ENCODE data around the gene STXBP5. TPM values are rescaled to one million over a fixed set of nuclear protein-coding genes. Genes with fewer than 3 reads are reported as not detected.

Gene STXBP5
- total RNA-seq, 2 donors from 2014 or later, result 13.0 to 20.2 TPM

DNA sequence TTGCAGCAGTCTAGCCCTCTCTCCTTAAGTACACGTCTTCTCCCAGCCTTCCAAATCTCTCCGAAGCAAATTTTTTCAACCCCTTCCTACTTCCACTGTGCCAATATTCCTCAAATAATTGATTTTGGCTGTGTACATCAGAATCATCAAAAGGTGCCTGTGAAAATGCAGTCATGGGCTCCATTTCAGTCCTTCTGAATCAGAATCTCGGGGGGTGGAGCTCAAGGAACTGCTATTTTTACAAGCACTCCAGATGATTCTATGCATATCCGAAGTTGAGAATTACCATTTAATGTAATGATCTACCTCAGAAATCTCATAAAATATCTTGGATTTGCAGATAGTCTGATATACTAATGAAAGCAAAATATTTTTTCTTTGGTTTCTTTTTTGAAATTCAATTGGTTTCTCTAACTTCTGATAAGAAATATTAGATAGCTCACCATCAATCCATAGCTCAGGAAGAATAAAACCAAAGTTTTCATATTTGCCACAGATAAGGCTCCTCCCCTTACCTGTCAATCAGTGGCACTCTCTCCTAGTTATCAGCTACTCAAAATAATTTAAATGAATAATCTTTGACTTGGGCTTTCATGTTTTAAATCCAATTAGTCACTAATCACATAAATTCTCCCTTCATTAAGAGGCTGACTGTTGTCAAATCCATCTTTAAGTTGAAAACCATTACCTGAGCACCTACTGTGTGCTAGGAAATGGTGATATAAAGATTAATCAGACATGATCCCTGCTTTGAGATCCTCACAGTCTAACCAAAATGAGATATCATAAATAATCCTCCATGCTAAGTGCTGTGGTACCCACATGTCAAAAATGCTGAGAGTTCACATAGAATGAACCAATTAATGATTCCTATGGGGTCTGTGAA, 36.4 kb upstream of the STXBP5 start:
- no peaks in the 10 kb centered on the region for H3K27me3 Mint-ChIP-seq
- no peak for ATAC-seq (replicated peaks)
- no peaks in the 10 kb centered on the region for H3K36me3 Mint-ChIP-seq (ENCODE audit: low read depth)
- H3K9me3 Mint-ChIP-seq, result no peaks in the 10 kb centered on the region
- no peaks in the 10 kb centered on the region for H3K4me1 Mint-ChIP-seq
- no peak overlapping the region for H3K27ac Mint-ChIP-seq
- no peak overlapping the region for H3K4me3 Mint-ChIP-seq

DNA sequence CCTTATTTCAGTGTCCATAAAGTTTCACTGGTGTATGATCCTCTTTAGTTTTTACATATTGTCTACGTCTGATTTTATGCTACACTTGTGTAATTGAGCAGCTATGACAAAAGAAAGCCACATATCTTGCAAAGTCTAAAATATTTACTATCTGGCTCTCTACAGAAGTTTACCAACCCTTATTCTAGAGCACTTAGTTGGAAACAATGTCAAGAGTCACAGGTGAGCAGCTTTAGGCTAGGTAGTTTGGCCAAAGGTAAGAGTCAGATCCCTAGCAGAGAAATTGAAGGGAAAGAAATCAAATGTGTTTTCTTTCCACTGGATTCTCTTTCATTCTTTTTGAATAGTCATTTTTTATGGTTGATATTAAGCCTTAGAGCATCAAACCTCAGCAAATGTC, 34.7 kb upstream of the STXBP5 start:
- Mint-ChIP-seq H3K4me3 (no peak overlapping the region), H3K4me1 (no peaks in the 10 kb centered on the region), H3K36me3 (ENCODE audit: low read depth) (no peaks in the 10 kb centered on the region), H3K27ac (no peak overlapping the region), H3K9me3 (no peaks in the 10 kb centered on the region), H3K27me3 (no peaks in the 10 kb centered on the region)
- ATAC-seq (replicated peaks), result no peak

DNA sequence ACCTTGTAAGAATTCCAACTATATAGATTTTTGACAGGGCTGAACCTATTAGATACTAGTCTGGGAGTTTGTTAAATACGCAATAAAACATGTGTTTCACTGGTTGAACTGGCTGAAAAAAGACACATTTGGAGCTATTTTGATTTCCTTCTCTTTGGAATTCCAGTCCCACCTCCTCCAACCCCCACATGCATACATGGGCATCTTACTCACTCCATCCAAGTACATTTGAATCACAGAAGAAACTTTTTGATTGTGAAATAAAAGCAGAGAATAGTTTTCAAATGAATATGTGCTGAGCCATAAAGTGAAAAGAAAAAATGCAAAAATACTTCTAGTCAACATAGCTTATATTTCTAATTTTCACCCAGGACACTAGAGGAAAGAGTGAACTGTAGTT, 33.9 kb upstream of the STXBP5 start:
- no peak overlapping the region for H3K4me3 Mint-ChIP-seq

DNA sequence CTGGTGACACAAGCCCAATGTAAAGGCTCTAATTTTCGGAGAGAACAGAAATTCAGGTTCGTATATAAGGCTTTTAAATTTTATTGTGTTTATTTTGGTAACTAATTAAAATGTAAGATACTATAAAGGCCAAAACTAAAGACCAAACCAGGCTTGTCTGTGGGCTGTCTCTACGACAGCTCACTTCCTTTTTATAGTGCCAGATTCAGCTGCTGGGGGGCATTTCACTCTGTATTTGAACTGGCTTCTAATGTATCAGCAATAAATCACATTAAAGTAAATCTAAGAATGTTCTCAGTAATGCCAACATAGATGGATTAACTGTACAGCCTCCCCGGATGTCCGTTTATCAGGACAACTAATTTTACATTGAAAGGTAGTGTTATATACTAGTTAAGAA, 31.1 kb upstream of the STXBP5 start:
- H3K9me3 Mint-ChIP-seq, result no peaks in the 10 kb centered on the region
- H3K27me3 Mint-ChIP-seq, result no peaks in the 10 kb centered on the region
- H3K4me3 Mint-ChIP-seq, result no peak overlapping the region
- no peaks in the 10 kb centered on the region for H3K36me3 Mint-ChIP-seq (ENCODE audit: low read depth)
- ATAC-seq (replicated peaks), result no peak
- H3K4me1 Mint-ChIP-seq, result no peaks in the 10 kb centered on the region
- no peak overlapping the region for H3K27ac Mint-ChIP-seq

More for the DNA sequence above, 33.9 kb upstream of the STXBP5 start:
- H3K36me3 Mint-ChIP-seq (ENCODE audit: low read depth), result no peaks in the 10 kb centered on the region
- H3K27me3 Mint-ChIP-seq, result no peaks in the 10 kb centered on the region
- ATAC-seq (replicated peaks), result no peak
- no peaks in the 10 kb centered on the region for H3K4me1 Mint-ChIP-seq
- H3K27ac Mint-ChIP-seq, result no peak overlapping the region
- H3K9me3 Mint-ChIP-seq, result no peaks in the 10 kb centered on the region

DNA sequence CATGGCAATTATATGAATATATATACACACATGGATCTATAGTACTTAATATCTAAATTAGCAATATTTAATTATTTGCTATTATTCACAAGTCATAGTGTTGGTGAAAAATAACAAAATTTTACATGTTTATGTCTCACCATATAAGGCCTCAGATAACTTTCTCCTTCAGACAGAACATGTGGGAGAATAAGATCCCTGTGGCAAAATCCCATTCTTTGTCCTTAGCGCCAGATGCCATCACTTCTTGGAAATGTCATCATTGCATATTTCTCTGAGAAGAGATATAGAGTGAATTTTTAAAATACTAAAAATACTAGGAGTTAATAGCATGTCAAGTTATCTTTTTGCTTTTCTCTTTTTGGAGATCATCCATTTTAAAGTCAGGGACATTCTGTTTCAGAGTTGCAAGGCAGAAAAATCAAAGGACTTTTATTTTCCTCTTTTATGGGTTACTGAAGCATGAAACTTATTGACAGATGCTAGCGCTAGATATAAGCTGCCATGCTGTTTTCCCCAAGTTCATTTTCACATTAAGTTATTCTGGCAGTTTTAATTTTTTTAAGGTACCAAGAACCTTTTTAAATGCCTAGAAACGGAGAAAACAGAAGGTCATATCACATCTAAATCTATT, 30.4 kb upstream of the STXBP5 start:
- H3K4me3 Mint-ChIP-seq, result no peak overlapping the region
- H3K27me3 Mint-ChIP-seq, result no peaks in the 10 kb centered on the region
- no peak for ATAC-seq (replicated peaks)
- no peaks in the 10 kb centered on the region for H3K36me3 Mint-ChIP-seq (ENCODE audit: low read depth)
- no peak overlapping the region for H3K27ac Mint-ChIP-seq
- no peaks in the 10 kb centered on the region for H3K4me1 Mint-ChIP-seq
- H3K9me3 Mint-ChIP-seq, result no peaks in the 10 kb centered on the region

DNA sequence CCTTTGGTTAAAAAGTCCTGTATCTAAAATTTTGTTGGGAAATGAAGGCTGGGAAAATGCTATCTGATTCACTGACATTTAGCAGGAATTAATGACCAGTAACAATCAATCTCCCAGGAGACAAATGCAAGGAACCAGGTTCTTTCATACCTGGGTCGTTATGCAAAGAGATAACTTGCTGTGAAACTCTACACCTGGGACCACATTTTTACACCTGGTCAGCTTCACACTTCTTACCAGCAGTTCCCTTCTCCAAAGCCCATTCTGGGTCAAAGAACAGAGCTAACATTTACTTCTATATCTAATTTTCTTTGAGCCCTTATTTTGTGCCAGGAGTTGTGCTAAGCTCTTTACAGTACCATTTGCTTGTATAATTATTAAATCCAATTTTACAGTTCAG, 27.4 kb upstream of the STXBP5 start:
- ATAC-seq (replicated peaks), result no peak
- H3K27ac Mint-ChIP-seq, result no peak overlapping the region
- peaks cover 3% of the 10 kb centered on the region for H3K27me3 Mint-ChIP-seq
- no peaks in the 10 kb centered on the region for H3K36me3 Mint-ChIP-seq (ENCODE audit: low read depth)
- H3K4me3 Mint-ChIP-seq, result no peak overlapping the region
- no peaks in the 10 kb centered on the region for H3K9me3 Mint-ChIP-seq
- no peaks in the 10 kb centered on the region for H3K4me1 Mint-ChIP-seq

DNA sequence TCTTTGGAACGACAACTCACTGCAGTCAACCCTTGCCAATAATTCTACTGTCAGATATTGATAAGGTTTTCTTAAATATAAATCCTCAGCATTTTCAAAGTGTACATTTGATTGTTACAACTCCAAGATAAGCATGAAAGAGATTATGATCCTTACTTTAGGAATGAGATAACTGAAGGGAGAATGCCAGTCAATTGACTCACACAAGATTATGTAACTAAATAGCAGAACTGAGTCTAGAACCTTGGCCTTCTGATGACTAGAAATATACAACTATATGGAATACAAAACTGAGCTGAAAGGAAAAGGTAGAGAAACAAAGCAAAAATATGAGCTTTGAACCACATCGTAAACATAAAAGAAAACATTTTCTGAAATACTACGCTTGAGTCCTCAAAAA, 26.9 kb upstream of the STXBP5 start:
- no peaks in the 10 kb centered on the region for H3K9me3 Mint-ChIP-seq
- no peaks in the 10 kb centered on the region for H3K36me3 Mint-ChIP-seq (ENCODE audit: low read depth)
- peaks cover 7% of the 10 kb centered on the region for H3K27me3 Mint-ChIP-seq
- H3K27ac Mint-ChIP-seq, result no peak overlapping the region
- no peaks in the 10 kb centered on the region for H3K4me1 Mint-ChIP-seq
- no peak overlapping the region for H3K4me3 Mint-ChIP-seq
- ATAC-seq (replicated peaks), result no peak

DNA sequence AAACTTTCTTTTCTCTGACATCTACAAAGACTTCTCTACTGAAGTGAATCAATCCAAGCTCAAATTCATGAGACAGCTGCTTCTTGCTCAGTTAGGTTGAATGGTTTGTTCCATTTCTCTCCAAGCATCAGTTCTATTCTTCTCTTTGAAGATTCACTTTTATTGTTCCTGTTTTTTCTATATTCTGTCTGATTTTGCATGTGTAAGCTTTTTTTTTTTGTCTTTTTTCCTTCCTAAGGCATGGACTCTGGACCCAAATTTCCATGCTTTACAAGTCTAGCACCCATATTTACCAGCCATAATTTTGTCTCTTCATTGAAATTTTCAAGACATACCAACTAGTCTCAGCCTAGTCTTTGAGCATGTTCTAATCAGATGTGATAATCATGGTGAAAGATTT, 25.9 kb upstream of the STXBP5 start:
- no peak overlapping the region for H3K27ac Mint-ChIP-seq
- H3K9me3 Mint-ChIP-seq, result no peaks in the 10 kb centered on the region
- ATAC-seq (replicated peaks), result no peak
- no peaks in the 10 kb centered on the region for H3K36me3 Mint-ChIP-seq (ENCODE audit: low read depth)
- no peak overlapping the region for H3K4me3 Mint-ChIP-seq
- H3K27me3 Mint-ChIP-seq, result peaks cover 7% of the 10 kb centered on the region
- H3K4me1 Mint-ChIP-seq, result no peaks in the 10 kb centered on the region

DNA sequence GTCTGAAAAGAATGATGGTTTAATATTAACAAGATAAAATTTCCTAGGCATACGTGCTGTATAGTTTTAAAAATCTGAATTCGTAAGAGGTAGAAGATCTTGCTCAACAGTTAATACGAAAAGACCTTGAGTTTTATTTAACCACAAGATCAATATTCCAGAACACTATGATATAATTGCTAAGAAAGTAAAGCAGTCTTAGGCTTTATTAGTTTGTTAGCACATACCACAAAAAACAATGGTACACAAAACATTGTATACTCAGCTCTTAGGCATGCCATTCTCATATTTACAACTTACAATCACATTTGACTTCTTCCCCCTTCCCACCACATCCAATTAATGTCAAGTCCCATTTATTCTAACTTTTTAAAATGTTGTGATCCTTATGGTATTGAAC, 24.4 kb upstream of the STXBP5 start:
- no peaks in the 10 kb centered on the region for H3K9me3 Mint-ChIP-seq

DNA sequence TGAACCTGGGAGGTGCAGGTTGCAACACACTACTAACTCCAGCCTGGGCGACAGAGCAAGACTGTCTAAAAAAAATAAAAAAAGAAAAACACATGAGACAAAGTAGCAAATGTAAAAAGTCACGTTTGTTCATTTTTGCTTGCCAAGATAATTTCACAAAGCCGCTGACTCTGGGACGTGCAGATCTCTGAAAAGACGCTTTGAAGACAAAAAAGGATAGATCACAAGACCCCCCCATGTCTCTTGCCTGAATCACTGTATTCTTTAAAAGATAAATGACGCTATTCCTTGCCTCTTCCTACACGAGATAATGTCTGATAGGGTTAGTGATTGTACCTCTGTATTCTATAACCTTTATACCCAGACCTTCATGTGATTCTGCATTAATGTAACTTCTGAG, 23.3 kb upstream of the STXBP5 start:
- Mint-ChIP-seq H3K27me3 (peaks cover 9% of the 10 kb centered on the region), H3K36me3 (ENCODE audit: low read depth) (no peaks in the 10 kb centered on the region), H3K4me1 (no peaks in the 10 kb centered on the region), H3K4me3 (no peak overlapping the region), H3K27ac (no peak overlapping the region), H3K9me3 (peaks cover 3% of the 10 kb centered on the region)
- ATAC-seq (replicated peaks), result no peak

More for the DNA sequence above, 24.4 kb upstream of the STXBP5 start:
- no peaks in the 10 kb centered on the region for H3K36me3 Mint-ChIP-seq (ENCODE audit: low read depth)
- H3K4me1 Mint-ChIP-seq, result no peaks in the 10 kb centered on the region
- ATAC-seq (replicated peaks), result no peak
- peaks cover 9% of the 10 kb centered on the region for H3K27me3 Mint-ChIP-seq
- no peak overlapping the region for H3K4me3 Mint-ChIP-seq
- H3K27ac Mint-ChIP-seq, result no peak overlapping the region

DNA sequence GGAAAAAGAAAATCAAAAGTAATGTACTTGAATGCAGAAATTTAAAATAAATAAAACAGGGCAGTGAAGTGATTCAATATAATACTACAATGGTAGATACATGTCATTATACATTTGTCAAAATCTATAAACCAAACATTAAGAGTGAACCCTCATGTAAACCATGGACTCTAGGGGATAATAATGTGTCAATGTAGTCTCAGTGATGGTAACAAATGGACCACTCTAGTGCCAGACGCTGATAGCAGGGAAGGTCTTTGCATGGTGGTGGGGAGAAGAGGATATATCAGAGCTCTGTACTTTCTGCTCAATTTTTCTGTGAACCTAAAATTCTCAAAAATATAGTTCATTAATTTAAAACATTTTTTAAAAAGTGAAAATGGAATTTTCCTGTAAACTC, 19.8 kb upstream of the STXBP5 start:
- no peak for ATAC-seq (replicated peaks)
- Mint-ChIP-seq H3K9me3 (peaks cover 3% of the 10 kb centered on the region), H3K36me3 (ENCODE audit: low read depth) (no peaks in the 10 kb centered on the region), H3K4me3 (no peak overlapping the region), H3K4me1 (no peaks in the 10 kb centered on the region), H3K27ac (no peak overlapping the region), H3K27me3 (peaks cover 12% of the 10 kb centered on the region)

DNA sequence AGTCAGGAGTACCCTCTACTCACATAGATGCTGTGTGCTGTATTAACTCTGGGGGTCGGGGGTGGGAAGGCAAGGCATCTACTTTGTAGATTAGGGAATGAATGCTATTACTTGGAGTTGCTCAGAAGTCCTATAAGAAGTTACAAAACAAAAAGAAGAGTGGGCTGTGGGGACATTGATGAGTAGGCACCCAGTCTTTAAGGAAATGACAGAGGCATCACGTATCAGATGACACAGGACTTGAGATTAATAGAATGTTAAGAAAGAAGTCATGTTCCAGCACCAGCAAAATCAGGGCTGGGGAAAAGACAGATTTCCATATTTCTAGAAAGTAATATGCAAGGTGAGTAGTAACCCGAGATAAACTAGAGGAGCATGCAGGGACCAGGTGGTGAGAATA, 19.0 kb upstream of the STXBP5 start:
- H3K36me3 Mint-ChIP-seq (ENCODE audit: low read depth), result no peaks in the 10 kb centered on the region
- H3K27ac Mint-ChIP-seq, result no peak overlapping the region
- ATAC-seq (replicated peaks), result no peak
- H3K4me1 Mint-ChIP-seq, result no peaks in the 10 kb centered on the region
- peaks cover 12% of the 10 kb centered on the region for H3K27me3 Mint-ChIP-seq
- H3K9me3 Mint-ChIP-seq, result peaks cover 3% of the 10 kb centered on the region
- no peak overlapping the region for H3K4me3 Mint-ChIP-seq

DNA sequence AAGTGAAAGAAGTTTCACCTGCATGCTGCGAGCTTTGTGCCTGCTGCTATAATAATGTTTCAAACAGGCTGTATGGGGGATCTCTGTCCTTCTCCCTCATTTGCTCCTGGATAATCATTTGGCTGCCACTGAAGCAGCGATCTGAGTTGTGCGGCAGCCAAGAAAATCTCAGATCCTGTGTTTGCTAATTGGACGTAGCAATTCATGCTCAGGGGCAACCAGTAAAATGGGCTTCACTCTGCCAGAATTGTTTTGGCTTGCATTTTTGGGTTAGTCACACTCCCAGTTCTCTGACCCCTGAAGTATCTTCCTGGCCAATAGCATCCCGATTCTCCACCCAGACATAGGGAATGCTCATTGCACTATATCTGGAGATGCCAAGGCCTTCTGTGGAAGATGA, 13.7 kb upstream of the STXBP5 start:
- no peak overlapping the region for H3K4me3 Mint-ChIP-seq
- peaks cover 10% of the 10 kb centered on the region for H3K4me1 Mint-ChIP-seq
- H3K27ac Mint-ChIP-seq, result no peak overlapping the region
- no peak for ATAC-seq (replicated peaks)
- H3K36me3 Mint-ChIP-seq (ENCODE audit: low read depth), result no peaks in the 10 kb centered on the region
- peaks cover 3% of the 10 kb centered on the region for H3K27me3 Mint-ChIP-seq
- no peaks in the 10 kb centered on the region for H3K9me3 Mint-ChIP-seq

DNA sequence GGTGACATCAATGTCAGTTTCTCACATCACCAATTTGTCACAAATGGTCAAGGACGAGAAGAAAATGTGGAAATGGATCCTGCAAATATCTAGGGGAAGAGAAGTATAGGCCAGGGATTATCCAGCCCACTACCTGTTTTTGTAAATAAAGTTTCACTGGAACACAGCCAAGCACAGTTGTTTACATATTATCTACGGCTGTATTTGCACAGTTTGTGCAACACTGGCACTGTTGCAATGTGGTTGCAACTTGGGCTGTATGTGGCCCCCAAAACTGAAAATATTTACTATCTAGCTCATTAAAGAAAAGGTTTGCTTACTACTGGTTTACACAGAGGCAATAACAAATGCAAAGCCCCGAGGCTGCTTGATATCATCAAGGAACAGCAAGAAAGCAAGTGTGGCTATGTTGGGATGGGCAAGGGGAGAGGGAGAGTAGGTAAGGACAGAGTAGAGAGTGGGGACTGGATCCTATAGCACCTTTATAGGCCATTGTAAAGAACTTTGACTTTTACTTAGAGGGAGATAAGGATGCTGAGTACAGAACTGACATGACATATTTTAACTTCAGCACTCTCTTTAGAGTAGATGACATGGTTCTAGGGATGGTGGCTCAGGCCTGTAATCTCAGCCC, 11.8 kb upstream of the STXBP5 start:
- Mint-ChIP-seq H3K36me3 (ENCODE audit: low read depth) (no peaks in the 10 kb centered on the region), H3K27ac (no peak overlapping the region), H3K4me1 (peaks cover 18% of the 10 kb centered on the region), H3K4me3 (no peak overlapping the region), H3K27me3 (no peaks in the 10 kb centered on the region), H3K9me3 (no peaks in the 10 kb centered on the region)
- no peak for ATAC-seq (replicated peaks)

Data from activated T-helper 17 cell treated with anti-CD3 and anti-CD28 coated beads, Interleukin-2, amount 50 U/mL, for 72 hours (primary cell).